Anterior cingulate cortex (tissue), 58 donors: Measurements from ENCODE around the gene ZRANB1.
A peak's percentile ranks its signal among the peaks of the same experiment; 100 is the strongest.
"Not testable (repeated sequence)": the region's sequence is repeated elsewhere in the genome, so short reads cannot be mapped to it uniquely, and the experiment has no call there.

Experiments
- DNase-seq, 58 donors: peaks; one replicate each; lab custom pipeline; 2025; lab: John Stamatoyannopoulos, UW

Gene ZRANB1

GRCh38 chr10:124959564-124959963, 17.6 kb downstream of the ZRANB1 start:
- no peak for DNase-seq

- no peak for DNase-seq
These were observed 19.3 kb downstream of the ZRANB1 start for GRCh38 chr10:124961248-124961570.

GRCh38 chr10:124962421-124962820, 20.5 kb downstream of the ZRANB1 start:
- DNase-seq: no peak

GRCh38 chr10:124963866-124964720, 22.2 kb downstream of the ZRANB1 start:
- no peak for DNase-seq

GRCh38 chr10:124966008-124966407, 24.1 kb downstream of the ZRANB1 start:
- no peak for DNase-seq

GRCh38 chr10:124967255-124967654, 25.3 kb downstream of the ZRANB1 start:
- no peak for DNase-seq

DNA sequence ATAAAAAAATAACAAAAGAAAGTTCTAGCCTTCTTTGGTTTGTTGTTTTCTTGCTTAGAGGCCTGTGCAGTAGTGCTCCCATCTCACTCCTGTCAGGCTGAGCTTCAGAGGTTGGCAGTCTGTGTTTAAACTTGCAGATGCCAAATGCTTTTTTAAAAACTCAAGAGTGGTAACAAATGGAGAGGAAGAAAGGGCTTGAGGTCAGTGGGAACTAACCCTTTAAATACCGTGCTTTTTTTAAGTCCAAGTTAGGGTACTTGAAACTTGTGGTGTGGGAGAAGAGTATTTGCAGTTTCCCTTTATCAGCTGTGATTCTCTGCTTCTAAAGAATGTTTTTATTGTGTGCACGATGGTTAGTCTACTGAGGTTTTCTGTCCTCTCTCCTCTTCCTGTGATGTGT, 29.4 kb downstream of the ZRANB1 start:
- DNase-seq: peak in 1 of 58 donors; percentile 34

- DNase-seq: no peak
These were observed 30.7 kb downstream of the ZRANB1 start for GRCh38 chr10:124972637-124973036.

DNA sequence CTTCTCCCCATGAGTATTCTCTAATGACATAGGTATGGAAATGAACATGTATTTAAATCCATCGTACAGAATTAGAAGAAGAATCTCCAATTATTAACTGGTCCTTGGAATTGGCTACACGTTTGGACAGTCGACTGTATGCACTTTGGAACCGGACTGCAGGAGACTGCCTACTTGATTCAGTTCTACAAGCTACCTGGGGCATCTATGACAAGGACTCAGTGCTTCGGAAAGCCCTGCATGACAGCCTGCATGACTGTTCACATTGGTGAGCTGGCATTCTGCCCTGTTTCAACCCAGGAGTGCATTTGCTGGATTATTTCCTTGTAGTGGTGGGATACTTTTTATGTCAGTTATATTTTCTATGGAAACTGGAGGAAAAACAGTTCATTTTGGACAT, 32.2 kb downstream of the ZRANB1 start:
- no peak for DNase-seq

GRCh38 chr10:124975977-124976514, 34.1 kb downstream of the ZRANB1 start:
- no peak for DNase-seq

- DNase-seq: no peak
These were observed 35.2 kb downstream of the ZRANB1 start for GRCh38 chr10:124977161-124977560.

DNA sequence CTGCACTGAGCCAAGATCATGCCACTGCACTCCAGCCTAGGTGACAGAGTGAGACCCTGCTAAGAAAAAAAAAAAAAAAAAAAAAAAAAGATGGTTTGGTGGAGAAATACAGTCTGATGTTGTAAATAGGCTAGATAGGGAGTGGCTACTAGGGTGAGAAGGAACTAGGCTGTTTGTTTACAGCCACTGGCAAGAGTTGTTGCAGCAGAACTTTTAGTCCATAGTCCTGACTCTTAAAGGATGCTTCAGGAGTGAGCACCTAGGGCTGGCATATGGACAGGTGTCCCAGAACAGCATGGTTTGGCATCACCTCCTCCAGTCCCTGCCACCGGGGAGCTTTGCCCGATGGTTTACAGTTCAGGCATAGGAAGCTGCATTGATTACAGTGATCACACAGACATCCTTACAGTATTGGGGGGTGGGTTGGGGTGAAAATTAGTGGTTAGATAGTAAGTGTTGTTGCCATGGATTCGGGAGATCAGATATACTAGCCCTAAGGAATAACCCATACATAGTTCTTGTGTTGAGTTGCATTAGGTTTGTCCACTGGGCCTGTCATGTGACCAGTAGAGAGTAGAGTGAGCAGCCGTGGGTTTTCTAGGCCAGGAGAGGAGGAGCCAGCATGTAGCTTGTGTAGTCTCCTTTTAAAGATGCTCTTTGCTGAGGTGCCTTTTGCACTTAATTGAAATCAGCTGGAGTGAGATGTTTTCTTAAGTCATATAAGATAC, 35.9 kb downstream of the ZRANB1 start:
- peak in 1 of 58 donors; percentile 20 for DNase-seq

DNA sequence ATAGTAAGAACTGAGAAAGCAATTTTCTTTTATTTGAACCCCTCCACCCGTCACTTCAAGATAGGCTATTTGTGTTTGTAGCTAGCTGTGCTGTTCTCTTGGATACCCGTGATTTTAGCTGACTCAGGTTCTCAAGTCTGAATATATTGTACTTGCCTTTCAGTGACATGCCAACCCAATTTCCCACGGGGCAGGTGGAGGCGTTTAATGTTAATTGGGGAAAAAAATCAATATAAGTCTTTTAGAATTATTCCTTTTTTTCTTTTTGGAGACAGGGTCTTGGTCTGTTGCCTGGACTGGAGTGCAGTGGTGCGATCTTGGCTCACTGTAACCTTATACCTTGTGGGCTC, 36.4 kb downstream of the ZRANB1 start:
- no peak for DNase-seq

GRCh38 chr10:124983321-124983720, 41.4 kb downstream of the ZRANB1 start:
- DNase-seq: no peak

GRCh38 chr10:124984376-124984775, 42.5 kb downstream of the ZRANB1 start:
- no peak for DNase-seq

DNA sequence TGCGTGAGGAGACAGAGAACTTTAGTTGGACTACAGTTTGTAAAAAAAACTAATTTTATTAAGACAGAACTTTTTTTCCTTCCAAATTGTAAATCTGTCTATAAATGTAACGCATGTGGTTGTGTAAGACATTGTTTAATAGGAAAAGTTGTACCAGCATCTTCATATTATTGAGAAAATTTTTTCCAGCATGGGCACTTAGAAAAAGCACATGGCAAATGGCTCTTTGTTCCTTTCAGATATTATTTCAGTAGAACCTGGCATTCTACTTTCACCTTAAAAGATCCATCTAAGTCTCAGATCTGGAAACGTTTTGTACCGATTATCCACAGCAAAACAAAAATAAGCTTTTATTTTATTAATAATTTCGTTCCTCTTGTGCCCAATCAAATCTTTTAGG, 43.2 kb downstream of the ZRANB1 start:
- no peak for DNase-seq

DNA sequence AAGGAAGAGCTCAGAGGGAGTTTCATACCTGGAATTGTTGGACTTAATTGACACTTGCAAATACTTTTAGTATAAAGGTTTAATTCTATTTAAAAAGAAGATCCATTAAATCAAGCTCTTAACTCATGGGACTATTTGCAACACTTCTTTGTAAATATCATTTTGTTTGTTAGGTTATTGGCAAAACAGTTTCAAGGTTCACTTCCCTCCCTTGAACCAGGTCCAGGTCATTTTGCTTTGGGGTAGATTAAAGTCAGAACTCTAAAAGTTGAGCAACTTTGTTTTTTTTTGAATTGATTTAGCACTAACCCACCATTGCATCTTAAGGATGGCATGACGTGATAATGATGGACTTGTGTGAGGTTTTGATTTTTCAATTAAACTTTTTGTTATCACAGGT, 45.9 kb downstream of the ZRANB1 start:
- DNase-seq: no peak

GRCh38 chr10:124988753-124989152, 46.8 kb downstream of the ZRANB1 start:
- not testable (repeated sequence) for DNase-seq

DNA sequence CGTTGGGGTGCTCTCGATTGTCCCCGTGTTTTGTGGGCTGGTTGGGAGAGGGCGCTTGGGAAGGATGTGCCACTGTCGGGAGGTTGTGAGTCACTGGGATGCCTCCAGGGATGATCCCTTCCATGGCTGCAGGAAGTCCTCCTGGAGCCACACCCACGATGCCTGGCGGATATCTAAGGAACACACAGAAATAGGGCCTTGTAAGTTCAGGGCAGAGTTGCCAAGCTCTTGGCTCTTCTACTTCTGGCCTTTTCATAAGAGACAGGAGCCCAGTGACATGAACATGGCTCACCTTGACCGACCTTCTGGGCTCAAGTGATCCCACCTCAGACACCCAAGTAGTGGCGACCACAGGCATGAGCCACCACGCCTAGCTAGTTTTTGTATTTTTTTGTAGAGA, 47.6 kb downstream of the ZRANB1 start:
- DNase-seq: no peak

DNA sequence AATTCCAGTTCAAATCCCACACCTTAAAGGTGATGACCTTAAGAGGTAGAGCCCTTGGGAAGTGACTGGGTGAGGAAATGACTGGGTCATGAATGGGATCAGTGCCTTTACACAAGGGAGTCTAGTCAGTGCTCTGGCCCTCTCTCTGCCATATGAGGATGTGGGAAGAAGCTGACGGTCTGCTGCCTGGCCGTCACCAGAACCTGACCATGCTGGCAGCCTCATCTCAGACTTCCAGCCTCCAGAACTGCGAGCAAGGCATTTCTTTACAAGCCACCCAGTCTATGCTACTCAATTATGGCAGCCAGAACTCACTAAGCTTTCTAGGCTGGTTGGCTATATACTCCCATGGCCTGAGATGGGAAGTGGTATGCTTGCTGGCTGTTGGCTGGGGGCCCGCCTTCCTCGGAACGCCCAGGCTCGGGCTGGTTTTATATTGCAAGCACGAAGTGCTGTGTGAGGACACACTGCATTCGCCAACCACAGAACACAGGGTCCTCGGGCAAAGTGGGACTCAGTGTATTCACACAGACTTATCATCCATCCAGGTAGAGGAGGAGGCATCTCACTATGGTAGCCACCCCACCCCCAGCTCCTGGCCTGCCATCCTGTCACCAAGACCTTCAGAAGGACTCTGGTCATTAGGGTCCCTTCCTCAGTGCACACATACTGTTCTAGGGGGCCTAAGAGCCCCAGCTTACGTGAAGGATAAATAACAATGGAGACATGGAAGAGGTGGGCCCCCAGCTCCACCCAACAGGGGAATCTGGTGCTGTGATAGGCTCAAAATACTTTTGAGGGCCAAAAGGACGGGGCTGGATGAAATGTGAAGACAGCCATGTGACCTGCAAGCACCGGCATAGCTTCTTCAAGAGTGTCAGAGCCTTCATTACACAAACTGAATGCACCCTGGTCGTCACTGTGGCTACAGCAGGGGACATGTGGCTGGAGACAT, 49.0 kb downstream of the ZRANB1 start:
- DNase-seq: no peak

- no peak for DNase-seq
These were observed 49.9 kb downstream of the ZRANB1 start for GRCh38 chr10:124991835-124992234.
